ENCODE data around the gene TAC4.
A peak's percentile ranks its signal among the peaks of the same experiment; 100 is the strongest.

Gene TAC4

DNA sequence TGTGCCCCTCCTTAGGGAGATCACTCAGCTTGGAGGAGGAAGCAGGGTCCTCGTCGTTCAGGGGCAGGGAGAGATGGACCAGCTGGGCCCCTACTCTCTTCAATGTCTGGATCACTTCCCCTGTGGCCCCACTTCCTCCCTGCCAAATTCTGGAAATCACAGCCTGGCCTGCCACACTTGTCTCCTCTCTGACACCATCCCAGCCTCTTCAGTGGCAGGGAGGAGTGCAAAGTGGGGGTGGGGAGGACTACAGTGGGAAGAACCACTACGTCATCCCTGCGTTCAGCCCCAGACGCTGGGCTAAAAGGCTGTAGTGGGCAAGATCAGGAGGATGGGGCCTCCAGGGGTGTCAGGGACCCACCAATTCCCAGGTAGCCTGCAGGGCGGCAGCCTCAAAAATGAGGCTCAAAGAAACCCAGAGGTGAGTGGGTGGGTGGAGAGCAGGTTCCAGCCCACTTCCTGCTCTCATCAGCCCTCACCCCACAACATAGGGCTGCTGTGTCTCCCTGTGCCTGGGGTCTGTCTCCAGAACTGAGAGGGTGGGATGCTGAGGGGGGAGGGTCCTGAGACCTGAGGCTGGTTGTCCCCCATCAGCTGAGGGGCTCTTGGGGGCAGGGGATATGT is 25.0 kb upstream of the TAC4 start:
- no peak for DNase-seq

DNA sequence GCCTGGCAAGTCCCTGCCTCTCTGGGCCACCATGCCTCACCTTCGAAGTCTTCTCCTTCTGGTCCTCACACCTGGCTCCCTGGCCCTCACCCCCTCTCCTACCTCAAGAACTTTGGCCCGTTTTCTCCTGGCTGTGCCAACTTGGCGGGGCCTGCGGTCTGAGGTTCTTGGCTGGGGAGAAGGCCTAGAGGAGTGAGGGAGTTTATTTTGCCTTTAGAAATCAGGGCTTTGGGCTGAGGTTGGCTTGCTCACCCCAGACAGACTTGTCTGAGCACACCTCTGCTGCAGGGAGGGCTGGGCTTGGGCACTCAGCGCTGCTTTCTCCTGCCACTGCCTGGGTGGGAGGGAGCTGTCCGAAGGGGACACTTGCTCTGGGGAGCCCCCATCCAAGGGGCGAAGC is 23.3 kb upstream of the TAC4 start:
- DNase-seq = no peak

GRCh38 chr17:49870298-49870697 is 22.4 kb upstream of the TAC4 start:
- no peak for DNase-seq

- DNase-seq = no peak
Observed at GRCh38 chr17:49869038-49869374, 21.1 kb upstream of the TAC4 start.

DNA sequence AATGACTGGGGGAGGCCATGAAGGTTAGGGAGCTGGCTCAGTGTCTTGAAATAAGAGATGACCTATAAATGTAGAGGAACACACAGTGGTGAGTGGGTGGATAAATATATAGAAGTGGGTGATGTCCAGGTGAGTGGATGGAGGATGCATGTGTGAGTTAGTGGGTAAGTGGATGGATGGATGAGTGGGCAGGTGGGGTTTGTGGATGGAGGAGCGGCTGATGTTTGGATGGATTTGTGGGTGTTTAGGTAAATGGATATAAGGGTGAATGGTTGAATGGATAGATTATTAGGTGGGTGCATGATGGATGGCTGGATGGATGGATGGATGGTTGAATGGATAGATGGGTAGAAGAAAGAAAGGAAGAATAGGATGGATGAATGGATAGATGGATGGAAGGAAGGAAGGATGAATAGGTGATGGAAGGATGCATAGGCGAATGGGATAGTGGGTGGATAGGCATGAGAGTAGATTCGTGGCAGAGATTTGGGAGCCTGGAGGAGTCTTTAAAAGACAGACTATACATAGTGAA is 19.1 kb upstream of the TAC4 start:
- no peak for DNase-seq

DNA sequence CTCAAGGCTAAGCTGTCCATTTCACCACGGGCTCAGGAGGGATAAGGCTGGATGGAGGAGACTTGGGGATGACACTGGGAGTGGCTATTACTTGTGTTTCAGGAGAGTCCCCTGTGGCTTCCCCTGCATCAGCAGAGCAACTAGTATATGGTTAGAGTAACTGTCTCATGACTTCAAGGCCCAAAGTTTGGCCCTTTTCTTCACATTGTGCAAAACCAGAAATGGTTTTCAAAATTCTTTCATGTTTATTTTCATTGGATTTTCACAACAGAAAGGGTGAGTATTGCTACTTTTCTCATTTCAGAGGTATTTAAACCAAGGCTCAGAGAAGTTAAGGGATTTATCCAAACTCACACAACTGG is 18.1 kb upstream of the TAC4 start:
- no peak for DNase-seq

- DNase-seq = no peak
Observed at GRCh38 chr17:49862781-49863331, 15.0 kb upstream of the TAC4 start.

- no peak for DNase-seq
Observed at GRCh38 chr17:49861150-49861884, 13.4 kb upstream of the TAC4 start.

- no peak for DNase-seq
Observed at GRCh38 chr17:49859991-49860953, 12.4 kb upstream of the TAC4 start.

DNA sequence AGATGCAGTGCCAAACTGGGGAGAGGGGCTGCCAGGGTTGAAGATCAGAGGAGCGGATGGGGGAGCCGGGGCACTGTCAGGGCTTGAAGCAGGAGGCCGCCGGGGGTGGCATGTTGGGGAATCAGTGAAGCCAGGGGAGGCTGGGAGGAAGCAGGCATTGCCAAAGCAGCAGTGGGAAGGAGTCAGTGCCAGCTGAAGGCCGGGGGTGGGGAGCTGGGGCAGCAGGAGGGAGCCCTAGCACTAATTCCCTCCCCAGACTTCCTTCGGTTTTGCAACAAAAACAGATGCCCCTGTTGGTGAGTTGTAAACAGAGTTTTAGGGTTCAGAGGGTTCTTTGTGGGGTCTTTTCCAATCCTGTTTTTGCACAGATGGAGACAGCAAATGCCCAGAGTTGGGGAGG is 10.9 kb upstream of the TAC4 start:
- DNase-seq = peak in 1 of 2 experiments; percentile 35

- DNase-seq = no peak
Observed at GRCh38 chr17:49854126-49854525, 6.3 kb upstream of the TAC4 start.

GRCh38 chr17:49853470-49854015 is 5.7 kb upstream of the TAC4 start:
- no peak for DNase-seq

DNA sequence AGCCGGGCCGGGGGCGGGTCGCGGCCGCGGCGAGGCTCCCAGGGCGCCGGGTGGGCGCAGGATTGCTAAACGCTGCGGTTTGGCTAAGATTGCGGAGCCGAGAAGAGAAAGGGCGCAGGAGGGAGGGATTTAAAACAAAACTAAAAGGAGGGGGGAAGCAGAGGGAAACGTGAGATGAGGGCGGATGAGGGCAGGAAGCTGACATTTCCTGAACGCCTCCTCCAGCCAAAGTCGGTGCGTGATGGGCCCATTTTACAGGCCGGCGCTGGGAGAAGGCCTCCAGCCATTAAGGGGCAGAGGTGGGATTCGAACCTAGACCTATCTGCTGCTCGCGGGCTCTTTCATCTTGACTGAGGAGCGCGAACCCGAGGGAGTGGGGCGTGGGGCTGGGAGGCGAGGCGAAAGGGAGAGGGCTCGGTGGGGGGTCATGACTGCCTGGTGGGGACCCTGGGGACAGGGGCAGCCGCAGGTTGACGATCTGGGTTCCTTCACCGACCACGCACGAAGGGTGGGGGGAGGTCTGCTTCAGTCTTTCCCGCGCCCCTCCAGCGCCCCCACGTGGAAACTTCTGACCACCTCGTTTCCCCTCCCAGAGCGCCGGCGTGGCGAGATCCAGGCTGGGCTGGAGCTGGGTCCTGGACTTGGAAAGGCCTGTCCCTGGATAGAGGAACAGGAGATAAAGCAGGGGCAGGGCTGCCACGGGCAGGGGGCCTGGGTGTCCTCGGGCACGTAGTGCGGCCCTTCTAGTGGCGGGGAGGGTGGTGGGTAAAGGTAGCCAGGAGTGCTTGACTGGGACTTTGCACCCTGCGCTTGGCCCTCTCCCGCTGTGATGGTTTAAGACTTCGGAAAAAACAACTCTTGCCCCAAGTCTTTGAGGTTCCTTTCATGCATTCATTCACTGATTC is 3.8 kb upstream of the TAC4 start:
- no peak for DNase-seq

- no peak for DNase-seq
Observed at GRCh38 chr17:49850772-49851386, 3.0 kb upstream of the TAC4 start.

- DNase-seq = no peak
Observed at GRCh38 chr17:49850218-49850610, 2.3 kb upstream of the TAC4 start.

DNA sequence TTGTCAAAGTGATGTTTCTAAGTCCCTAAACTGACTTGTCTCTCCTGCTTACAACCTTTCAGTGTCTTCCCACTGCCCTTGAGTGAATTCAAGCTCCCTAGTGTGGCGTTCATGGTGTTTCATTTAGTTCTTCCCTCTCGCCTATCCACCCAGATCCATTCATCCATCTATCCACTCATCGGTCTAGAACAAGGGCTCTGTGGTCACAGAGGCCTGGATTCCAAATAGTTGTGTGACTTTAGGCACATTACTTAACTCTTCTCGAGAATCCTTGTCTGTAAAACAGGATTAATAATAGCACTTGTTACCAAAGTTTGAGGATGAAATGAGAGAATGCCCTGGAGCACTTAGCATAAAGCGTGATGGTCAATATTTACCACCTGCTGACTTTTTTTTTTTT is 870 bp upstream of the TAC4 start:
- no peak for DNase-seq

DNA sequence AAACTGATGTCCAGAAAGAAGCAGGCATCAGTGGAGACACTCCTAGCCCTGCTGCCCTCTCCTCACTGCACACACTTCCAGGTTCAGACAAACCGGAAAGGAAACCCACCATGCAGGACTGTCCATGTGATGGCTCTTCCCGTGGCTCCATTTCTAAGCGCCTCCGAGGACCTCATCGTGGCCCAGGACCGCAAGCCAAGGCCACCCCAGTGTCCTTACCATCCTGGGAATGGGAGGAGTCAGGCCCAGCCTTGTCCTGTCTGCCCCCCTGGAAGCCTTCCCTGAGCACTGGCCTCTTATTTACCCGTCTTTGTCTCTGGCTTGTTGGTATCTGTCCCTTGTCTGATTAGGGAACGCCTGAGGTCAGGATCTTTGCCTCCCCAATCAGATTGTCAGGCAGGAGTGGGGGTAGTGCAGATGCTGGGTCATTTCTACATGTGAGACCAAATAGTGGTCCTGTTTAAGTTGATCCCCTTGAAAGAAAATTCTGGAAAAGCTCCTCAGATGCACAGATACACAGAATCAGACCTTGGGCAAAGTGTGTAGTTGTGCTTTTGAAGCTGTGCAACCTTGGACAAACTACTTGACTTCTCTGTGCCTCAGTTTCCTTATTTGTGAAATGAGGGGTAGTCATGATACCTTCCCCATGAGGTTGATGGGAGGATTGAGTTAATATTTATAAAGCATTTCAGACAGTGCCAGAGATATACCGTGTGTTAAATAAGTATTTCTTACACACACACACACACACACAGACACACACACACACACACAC is 744 bp downstream of the TAC4 start:
- DNase-seq = no peak

DNA sequence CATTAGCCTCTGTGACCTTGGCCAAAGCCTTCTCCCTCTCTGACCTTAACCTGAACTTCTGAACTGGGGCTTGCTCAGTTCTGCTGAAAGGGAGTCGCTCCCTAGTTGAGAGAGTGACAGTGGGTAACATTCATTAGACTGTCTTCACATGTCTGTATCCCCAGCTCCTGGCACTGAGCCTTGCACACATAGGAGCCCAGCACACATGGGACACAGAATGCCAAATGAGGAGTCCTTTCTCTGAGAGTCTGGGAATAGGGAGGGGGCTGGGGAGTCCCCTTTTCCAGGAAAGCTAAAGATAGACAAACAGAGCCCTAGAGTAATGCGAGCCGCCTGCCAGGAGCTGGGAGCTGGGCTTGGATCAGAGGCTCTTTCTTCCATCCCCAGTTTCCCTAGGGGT is 2.5 kb downstream of the TAC4 start:
- DNase-seq = no peak

GRCh38 chr17:49843774-49844350 is 4.0 kb downstream of the TAC4 start:
- no peak for DNase-seq

DNA sequence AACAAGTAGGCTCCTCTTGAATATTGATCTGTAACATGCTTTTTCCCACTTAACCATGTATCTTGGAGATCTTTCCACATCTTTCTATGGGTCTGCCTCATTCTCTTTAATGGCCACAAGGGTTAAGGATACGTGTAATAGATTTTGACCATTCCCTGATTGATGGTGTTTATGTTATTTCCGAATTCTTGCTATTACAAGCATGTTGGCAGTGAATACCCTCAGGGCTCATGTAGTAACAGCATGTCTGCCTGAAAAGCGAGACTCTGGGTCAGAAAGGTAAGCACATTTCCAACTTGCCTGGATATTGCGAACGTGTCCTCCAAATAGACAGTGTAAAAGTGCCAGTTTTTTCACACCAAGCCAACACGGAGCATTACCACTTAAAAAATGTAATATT is 5.0 kb downstream of the TAC4 start:
- no peak for DNase-seq

Data from cerebellar nuclear complex (tissue), 1 donor.